ENCODE results near the gene ZYX.

The ZYX gene, protein sequence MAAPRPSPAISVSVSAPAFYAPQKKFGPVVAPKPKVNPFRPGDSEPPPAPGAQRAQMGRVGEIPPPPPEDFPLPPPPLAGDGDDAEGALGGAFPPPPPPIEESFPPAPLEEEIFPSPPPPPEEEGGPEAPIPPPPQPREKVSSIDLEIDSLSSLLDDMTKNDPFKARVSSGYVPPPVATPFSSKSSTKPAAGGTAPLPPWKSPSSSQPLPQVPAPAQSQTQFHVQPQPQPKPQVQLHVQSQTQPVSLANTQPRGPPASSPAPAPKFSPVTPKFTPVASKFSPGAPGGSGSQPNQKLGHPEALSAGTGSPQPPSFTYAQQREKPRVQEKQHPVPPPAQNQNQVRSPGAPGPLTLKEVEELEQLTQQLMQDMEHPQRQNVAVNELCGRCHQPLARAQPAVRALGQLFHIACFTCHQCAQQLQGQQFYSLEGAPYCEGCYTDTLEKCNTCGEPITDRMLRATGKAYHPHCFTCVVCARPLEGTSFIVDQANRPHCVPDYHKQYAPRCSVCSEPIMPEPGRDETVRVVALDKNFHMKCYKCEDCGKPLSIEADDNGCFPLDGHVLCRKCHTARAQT

DNA sequence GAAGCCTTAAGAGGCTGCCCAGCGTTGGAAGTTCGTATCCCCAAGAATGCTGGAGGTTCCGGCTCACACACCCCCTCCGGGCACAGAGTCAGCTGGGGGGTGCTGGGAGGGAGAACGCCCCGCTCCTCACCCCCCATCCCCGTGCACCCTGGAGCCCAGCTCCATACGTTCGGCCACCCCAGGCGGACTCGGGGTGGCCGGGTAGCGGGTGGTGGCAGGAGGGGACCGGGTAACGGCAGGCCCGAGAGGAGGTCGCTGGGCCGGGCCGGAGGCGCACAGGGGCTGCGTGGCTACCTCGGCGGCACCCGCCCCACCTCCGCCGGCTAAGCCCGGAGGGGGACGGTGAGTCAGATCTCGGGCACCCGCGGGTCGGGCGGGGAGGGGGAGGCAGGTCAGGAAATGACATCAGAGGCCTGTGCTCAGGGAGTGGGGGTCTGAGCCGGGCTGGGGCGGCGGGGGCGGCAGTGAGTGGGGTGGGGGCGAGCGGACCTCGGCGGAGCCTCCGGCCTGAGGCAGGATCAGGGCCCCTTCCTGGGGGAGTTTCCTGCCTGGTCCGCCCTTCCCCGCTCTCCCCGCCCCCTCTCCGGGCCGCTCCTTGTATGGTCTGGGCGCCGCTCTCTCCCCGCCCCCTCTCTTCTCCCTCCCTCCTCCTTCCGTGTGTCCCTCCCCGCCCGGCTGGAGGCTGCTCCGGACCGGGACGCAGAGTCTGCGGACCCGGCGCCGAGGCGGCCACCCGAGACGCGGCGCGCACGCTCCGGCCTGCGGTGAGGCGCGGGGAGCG, at the start of gene ZYX:
Gene ZYX, plus strand, starts transcription at position 700 of the 781 bp plus-strand sequence. CDS start 227 bp downstream, outside the sequence.
- FAIRE-seq = no peak

DNA sequence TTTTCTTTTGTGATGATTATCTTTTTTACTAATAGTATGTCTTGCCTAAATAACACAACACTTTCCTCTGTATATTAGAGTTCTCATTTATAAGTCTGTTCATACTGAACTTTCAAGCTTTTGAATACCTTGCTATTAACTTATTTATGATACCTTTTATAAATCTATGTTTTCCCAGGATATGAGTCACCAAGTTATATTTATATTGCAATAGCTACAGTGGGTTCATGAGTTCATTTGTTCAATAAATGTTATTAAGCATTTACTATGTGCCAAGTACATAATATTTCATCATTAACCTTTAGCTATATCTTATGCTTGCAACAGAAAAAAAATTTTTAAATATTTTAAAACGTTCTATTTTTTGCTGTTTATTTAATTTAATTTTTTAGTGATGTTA, 46.9 kb upstream of the ZYX start:
- FAIRE-seq = no peak

DNA sequence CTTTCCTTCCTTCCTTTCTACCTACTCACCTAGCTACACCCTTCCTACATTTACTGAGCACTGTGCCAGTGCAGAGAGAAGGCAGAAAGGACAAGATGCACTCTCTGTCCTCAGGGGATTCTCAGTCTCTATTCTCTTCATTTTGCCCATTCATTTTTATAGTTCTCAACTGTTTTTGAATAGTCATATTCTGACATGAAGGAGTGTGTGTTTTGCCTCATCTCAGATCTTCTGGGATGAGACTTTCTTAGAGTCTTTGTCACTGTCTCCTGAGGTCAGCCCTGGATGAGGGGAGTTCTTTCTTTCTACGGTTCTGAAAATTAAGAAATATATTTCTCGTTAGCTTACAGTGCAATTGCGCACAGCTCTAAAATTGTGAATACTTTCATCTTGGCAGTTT, 43.9 kb upstream of the ZYX start:
- no peak for FAIRE-seq

DNA sequence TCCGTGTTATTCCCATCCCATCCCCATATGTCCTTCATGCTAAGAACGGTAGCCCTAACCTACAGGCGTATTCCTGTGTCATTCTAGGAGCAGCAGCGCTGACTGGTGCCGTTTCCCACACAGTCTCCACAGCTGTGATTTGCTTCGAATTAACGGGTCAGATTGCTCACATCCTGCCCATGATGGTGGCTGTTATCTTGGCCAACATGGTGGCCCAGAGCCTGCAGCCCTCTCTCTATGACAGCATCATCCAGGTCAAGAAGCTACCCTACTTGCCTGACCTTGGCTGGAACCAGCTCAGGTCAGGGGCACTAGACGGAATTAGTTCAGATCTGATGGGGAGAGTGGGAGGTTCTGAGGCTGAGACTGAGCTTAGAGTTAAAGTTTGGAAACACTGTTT, 39.3 kb upstream of the ZYX start:
- FAIRE-seq = no peak

DNA sequence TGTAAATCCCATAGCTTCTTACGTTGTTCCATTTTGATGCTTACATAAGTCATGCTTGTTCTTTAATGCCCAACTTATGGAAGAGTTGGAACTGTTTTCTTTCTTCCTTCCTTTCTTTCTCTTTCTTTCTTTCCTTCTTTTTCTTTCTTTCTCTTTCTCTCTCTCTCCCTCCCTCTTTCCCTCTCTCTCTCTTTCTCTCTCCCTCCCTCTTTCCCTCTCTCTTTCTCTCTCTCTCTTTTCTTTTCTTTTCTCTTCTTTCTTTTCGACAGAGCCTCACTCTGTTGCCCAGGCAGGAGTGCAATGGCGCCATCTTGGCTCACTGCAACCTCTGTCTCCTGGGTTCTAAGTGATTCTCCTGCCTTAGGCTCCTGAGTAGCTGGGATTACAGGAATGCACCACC, 37.5 kb upstream of the ZYX start:
- no peak for FAIRE-seq

DNA sequence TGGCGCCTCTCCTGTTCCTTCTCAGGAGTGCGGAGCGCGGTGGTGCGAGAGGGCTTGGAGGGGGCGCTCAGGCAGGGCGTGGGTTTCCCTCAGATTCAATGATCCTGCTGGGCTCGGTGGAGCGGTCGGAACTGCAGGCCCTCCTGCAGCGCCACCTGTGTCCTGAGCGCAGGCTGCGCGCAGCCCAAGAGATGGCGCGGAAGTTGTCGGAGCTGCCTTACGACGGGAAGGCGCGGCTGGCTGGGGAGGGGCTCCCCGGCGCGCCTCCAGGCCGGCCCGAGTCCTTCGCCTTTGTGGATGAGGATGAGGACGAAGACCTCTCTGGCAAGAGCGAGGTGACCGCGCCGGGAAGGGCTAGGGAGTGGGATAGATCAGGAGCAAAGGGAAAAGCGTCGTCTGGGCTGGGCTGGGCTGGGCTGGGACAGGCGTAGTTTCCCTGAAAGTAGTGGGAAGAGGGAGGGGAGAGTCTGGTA, 35.7 kb upstream of the ZYX start:
- no peak for FAIRE-seq

DNA sequence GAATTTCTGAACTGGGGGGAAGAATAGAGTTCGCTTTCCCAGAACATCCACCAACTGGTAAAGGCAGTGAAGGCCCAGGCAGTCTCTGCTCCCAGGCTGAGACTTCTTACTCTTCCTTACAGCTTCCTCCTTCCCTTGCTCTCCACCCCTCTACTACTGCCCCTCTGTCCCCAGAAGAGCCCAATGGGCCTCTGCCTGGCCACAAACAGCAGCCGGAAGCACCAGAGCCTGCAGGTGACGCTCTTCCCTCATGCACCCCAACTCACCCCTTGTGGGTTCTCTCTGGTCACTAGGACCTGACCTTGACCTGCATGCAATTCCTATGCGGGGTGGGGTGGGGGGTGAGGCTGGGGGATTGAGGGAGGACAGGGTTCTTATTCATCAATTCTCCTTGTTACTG, 35.1 kb upstream of the ZYX start:
- no peak for FAIRE-seq

DNA sequence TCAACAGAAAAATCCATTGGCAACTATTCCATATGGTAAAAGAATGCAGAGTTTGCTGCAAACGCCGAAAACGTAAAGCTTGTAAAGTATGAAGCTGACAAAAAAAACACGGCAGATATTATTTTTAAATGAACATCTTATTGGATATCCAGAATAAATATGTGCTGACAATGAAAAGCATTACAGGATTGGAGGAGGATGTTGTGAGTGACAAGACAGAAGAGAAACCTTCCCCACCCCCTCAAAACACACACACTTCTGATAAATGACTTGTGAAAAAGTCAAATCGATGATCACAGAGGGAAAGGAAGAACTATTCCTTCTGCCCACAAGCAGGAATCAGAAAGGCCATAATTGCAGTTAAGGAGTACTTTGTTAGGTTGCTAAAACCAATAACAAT, 33.2 kb upstream of the ZYX start:
- FAIRE-seq = no peak

DNA sequence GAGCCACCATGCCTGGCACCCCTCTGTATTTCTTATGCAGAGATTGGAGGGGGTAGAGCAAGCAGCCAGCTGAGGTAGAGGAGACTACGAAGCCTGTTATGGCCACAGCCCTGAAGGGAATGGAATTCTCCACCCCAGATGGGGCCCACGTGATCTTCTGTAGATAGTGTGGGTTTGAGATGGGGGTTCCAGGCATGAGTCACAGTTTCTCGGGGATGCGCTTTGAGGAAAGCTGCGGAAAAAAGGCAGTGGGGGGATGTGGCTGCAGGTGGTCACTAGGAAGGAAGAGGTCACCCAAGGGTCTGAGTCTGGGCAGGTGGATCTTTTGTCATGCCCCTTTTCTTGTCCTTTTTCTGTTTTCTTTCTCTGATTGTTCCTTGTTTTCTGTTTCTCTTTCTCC, 30.1 kb upstream of the ZYX start:
- FAIRE-seq = no peak

DNA sequence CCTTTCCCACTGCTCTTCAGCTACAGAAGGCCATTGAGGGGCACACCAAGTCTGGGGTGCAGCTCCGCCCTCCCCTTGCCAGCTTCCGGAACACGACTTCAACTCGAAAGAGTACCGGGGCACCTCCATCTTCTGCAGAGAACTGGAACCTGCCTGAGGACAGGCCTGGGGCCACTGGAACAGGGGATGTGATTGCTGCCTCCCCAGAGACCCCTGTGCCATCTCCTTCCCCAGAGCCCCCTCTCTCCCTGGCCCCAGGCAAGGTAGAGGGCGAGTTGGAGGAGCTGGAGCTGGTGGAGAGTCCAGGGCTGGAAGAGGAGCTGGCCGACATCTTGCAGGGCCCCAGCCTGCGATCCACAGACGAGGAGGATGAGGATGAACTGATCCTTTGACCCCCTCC, 29.6 kb upstream of the ZYX start:
- no peak for FAIRE-seq

DNA sequence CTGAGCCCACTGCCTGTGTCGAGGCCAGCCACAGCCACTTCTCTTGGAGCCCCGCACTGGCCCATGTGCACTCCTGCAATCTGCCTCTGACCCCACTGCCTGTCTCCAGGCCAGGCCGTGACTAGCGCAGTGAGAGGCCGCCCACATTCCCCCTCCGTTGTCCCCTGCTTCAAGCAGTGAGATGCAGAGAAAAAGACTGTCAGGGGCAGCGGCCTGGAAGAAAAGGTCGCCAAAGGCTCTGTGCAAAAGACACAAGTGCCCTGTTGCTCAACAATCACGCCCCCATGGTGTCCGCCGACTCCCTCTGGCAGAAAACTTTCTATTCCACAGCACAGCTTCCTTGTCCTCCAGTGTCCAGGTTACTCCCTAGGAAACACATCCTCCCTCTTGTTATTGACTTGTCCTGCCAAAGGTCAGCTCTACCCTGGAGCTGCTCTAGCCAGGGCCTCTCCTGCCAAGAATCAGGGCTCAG, 28.6 kb upstream of the ZYX start:
- no peak for FAIRE-seq

DNA sequence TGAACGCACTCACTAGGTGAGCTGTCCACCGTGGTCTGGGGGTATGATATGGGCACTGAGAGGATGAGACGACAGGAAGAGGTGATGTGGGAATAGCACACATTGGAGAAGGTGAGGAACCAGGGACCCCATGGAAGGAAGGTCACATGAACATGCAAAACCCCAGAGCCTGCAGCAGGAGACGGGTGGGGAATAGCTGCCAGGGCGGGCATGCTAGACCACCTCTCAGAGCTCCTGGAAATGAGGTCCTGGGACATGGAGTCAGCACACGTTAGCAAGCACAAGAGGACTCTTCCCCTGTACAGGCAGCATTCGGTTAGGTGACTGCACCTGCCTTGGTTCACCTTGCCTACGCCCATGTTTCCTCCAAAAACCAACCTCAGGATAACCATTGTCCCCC, 26.8 kb upstream of the ZYX start:
- no peak for FAIRE-seq

DNA sequence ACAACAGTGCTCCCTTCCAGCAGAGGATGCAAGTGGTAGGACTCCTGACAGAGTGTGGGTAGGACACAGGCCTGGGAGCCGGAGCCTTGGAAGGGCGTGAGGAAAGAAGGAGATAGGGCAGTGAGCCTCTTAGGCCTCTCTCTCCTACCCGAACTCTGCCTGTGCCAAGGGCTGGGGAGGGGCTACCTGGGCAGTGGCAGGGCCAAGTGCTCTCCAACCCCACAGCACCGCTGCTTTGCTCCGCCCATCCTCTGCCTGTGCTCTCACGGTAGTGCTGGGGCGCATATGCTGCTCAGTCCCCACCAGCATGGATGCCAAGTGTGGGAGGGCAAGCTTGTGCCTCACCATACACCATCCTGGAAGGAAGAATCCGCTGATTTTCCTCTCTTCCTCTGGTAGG, 26.2 kb upstream of the ZYX start:
- no peak for FAIRE-seq

DNA sequence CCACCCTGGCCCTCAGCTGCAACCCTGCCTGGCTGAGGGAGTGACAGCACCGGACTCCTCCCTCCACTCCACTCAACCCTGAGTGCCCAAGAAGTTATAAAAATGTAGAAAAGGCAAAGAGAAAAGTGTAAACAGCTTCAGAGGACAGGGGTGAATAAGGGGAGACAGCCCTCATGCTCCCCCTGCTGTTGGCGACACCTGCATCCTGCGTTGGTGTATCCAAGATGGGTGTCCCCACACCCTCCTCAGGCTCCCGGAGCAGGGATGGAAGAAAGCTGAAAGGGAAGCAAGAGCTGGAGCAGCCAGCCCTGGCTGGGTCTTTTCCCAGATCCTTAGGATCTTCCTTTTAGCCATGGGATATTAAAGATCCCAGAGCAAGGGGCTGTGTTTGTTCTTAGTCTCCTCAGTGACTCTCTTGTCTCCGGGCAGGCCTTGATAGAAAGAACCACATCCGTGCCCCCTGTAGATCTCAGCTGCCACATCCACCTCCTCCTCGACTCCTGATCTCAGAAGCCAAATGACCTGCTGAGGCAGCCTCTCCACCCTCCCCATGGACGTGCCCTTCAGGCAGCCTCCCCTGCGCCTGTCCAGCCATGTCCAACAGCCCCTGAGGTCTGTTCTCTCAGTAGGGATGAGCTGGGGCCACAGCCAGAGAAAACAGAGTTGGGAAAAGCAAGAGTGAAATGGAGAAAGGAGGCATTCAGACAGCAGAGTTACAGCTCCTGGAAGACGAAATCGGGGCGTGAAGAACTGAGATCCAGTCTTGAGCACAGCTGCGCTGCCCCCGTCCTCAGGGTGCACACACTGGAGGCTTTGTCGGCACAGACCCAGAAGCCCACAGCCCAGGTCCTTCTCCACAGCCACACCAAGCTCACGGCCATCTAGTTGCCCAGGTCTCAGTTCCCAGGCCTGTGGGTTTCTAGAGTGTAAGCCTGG, 25.4 kb upstream of the ZYX start:
- FAIRE-seq = no peak

DNA sequence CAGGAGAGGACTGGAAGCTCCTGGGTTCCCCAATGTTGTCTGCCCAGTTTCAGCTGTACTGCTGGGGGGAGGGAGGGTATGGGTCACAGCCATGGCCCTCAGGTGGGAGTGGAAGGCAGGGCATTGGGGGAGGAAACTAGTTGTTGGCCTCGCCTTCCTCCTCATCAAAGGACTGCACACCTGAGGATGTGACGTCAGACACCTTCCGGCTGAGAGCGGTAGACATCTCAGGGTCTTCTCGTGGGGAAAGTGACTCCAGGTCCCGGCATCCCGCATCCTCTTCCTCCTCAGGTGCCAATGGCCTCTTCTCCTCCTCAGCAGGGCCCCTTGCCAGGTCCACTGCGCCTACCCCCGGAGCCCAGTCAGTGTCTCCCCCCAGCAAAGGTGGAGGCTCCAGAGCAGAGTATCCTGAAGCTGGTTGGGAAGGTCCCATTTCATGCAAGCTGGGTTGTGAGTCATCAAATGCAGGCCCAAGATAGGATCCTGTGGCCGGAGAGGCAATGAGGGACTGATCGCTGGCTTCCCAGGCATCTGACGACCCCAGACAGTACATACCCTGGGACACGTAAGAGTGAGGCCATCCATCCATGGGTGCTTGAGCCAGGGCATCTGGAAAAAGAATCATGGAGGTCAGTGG, 24.6 kb upstream of the ZYX start:
- no peak for FAIRE-seq

DNA sequence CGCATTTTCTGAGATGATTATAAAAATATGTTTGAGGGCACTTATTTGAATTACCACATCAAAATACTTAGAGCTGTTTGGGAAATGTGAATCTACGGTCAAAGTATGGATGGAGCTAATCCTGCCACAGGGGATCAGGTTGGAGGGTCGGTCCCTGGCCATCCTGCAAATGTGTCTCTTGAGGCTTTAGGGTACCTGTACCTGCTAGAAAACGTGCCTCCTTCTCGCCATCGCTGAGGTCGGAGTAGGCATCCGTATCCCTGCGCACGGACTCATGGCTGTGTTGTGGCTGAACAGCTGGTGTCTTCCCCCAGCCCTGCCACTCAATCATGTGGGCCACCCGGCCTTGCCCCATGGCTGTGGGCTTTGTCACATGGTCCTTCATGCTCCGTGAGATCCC, 22.5 kb upstream of the ZYX start:
- FAIRE-seq = no peak

DNA sequence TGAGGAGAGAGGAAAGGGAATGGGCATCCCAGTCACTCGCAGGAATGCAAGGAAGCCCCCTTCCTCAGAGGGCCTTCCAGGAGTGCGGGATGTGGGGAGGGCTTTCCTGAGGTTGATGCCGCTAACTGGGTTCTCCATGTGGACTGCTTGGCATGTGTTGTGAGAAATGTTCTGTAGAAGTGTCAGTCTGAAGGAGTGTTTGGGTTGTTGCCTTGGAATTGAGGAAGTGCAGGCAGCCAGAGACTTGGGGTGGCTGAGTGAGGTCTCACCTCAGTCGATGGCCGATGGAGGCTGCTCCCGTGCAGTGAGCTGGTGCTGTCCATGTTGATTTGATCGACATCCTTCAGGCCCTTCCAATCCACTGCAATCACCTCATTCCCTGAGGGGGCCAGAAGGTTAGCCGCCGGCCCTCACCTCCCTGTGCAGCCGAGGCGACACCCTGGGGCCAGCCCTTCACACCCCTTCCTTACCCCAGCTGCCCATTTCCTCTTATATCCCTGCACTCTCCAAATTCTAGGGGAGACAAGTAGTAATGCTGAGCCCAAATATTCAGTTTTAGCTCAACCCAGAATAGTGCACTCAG, 21.3 kb upstream of the ZYX start:
- FAIRE-seq = no peak

DNA sequence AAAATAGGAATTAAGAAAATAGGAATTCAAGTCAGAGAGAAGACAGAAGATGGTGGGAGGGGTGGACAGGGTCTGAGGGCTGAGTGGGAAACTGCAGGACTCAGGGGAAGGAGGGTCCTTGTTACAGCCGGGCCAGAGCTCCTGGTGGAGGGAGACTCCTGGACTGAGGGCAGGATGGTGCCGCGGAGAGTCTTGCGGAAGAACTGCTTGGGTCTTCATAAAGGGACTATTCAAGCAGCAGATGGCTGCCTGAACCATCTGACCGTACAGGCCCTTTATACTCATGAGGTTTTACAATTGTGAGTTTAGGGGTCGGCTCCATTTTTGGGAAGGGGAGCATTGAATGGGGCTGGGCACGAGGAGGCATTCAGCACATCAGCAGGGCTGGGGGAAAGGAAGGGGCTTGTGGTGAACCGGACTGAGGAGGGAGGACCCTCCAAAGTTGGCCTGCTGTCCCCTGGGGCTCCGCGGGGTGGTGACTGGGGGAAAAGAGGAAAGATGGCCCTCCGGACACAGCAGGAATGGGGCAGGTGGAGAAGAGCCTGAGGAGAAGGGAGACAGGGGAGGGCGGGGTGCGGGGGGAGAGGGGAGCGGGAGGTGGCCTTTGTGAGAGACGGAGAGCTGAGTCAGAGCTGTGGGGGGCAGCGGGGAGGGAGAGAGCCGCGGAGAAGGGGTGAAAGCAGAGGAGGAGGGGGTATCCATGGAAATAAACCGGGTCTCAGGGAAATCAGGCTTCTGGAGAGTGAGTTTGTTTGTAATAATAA, 20.2 kb upstream of the ZYX start:
- FAIRE-seq = no peak

DNA sequence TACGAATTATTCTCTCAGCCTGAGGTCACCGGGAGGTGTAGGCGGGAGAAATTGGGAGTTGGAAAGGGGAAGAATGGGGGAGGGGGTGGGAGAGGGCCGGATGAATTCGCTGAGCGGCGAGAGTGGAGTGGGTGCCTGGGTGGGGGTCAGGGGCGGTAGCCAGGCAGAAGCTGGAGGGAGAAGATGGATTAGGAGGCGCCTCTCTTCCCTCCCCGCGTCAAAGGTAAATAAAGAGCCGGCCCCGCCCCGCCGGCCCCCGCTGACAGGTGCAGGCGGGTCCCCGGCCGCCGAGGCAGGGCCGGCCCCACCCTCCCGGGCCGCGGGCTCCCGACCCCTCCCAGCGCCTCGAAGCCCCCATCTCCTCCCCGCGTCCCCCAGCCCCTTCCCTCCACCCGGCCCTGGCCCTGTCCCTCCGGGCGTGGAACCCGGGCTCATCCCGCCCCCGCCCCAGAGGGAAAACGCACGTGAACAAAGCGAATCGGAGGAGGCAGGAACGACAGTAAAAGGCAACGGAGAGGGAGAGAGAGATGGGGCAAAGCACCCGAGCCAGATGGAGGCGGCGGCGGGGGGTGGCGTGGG, 19.5 kb upstream of the ZYX start:
- FAIRE-seq = no peak

All from colon (tissue), 2 donors.